ENCODE data around the gene EPS8L1.
A peak's percentile ranks its signal among the peaks of the same experiment; 100 is the strongest.

Gene EPS8L1

GRCh38 chr19:55080121-55080967, 4.7 kb downstream of the EPS8L1 start:
- peak in 1 of 2 donors; percentile 25 for DNase-seq (ENCODE audit: low read depth in 2 of 2)

- DNase-seq (ENCODE audit: low read depth in 2 of 2), result peak; percentile 67 to 74
These were observed 5.5 kb downstream of the EPS8L1 start for GRCh38 chr19:55080968-55081769.

- DNase-seq (ENCODE audit: low read depth in 2 of 2), result no peak
These were observed 6.0 kb downstream of the EPS8L1 start for GRCh38 chr19:55081770-55082019.

GRCh38 chr19:55082020-55082851, 6.6 kb downstream of the EPS8L1 start:
- DNase-seq (ENCODE audit: low read depth in 2 of 2), result peak in 1 of 2 donors; percentile 43

GRCh38 chr19:55083004-55083850, 7.6 kb downstream of the EPS8L1 start:
- DNase-seq (ENCODE audit: low read depth in 2 of 2), result no peak

- DNase-seq (ENCODE audit: low read depth in 2 of 2), result no peak
These were observed 8.7 kb downstream of the EPS8L1 start for GRCh38 chr19:55084416-55084815.

GRCh38 chr19:55085923-55086715, 10.4 kb downstream of the EPS8L1 start:
- DNase-seq (ENCODE audit: low read depth in 2 of 2), result no peak

GRCh38 chr19:55086730-55087541, 11.3 kb downstream of the EPS8L1 start:
- DNase-seq (ENCODE audit: low read depth in 2 of 2), result peak in 1 of 2 donors; percentile 16

GRCh38 chr19:55087542-55087901, 11.9 kb downstream of the EPS8L1 start:
- no peak for DNase-seq (ENCODE audit: low read depth in 2 of 2)

GRCh38 chr19:55088021-55088451, 12.4 kb downstream of the EPS8L1 start:
- DNase-seq (ENCODE audit: low read depth in 2 of 2), result no peak

GRCh38 chr19:55088543-55089341, 13.1 kb downstream of the EPS8L1 start:
- DNase-seq (ENCODE audit: low read depth in 2 of 2), result peak; percentile 38 to 62

- DNase-seq (ENCODE audit: low read depth in 2 of 2), result no peak
These were observed 13.8 kb downstream of the EPS8L1 start for GRCh38 chr19:55089342-55089944.

- DNase-seq (ENCODE audit: low read depth in 2 of 2), result no peak
These were observed 14.9 kb downstream of the EPS8L1 start for GRCh38 chr19:55090564-55090963.

- DNase-seq (ENCODE audit: low read depth in 2 of 2), result no peak
These were observed 15.6 kb downstream of the EPS8L1 start for GRCh38 chr19:55091126-55091910.

GRCh38 chr19:55091955-55092354, 16.3 kb downstream of the EPS8L1 start:
- no peak for DNase-seq (ENCODE audit: low read depth in 2 of 2)

GRCh38 chr19:55092423-55093318, 17.0 kb downstream of the EPS8L1 start:
- no peak for DNase-seq (ENCODE audit: low read depth in 2 of 2)
